HepG2 (cell line): Measurements from ENCODE around the gene EVI5.

Experiments used
- ATF7 ChIP-seq, 2 experiments: fragments of 450-650 bp in 1 of 2; sonication (generic) in 1 of 2; formaldehyde crosslinking in 1 of 2; IDR thresholded peaks; 2 replicates each; pipeline versions ENCODE4 v1.4.0 to v1.6.1; 2016 to 2020; ENCODE audit warnings: antibody characterized with exemption in 1 of 2, mild to moderate bottlenecking in 1 of 2, missing genetic modification reagents in 1 of 2
- MAFK ChIP-seq, 2 experiments: IDR thresholded peaks in 1 of 2; conservative IDR thresholded peaks in 1 of 2; 2 replicates each; pipeline ENCODE4 v1.6.1; 2011; ENCODE audit warnings: improper control_type of control experiment in 2 of 2, low read length in 2 of 2
- MED1 ChIP-seq: sonication (generic); formaldehyde crosslinking; IDR thresholded peaks from 2 replicates; pipeline ENCODE4 v1.4.0; 2020; ENCODE audit warnings: missing genetic modification reagents
- NCOR1 ChIP-seq: fragments of 200-600 bp; sonication (generic); IDR thresholded peaks from 2 replicates; pipeline ENCODE4 v1.7.0; 2017; ENCODE audit warnings: antibody characterized with exemption, low read length, borderline replicate concordance
- RAD21 ChIP-seq: fragments of 450-650 bp; formaldehyde crosslinking; IDR thresholded peaks from 2 replicates; pipeline ENCODE4 v1.5.0; 2020; ENCODE audit warnings: mild to moderate bottlenecking
- SIN3A ChIP-seq: IDR thresholded peaks from 2 replicates; pipeline ENCODE4 v1.6.1; 2011; ENCODE audit warnings: low read depth, mild to moderate bottlenecking, control low read depth, low read length, borderline replicate concordance
- TBL1XR1 ChIP-seq: fragments of 150-350 bp; IDR thresholded peaks from 2 replicates; pipeline ENCODE4 v1.6.1; 2014; ENCODE audit warnings: borderline replicate concordance, low read length; ENCODE audit not compliant: partially characterized antibody
- ZBTB1 ChIP-seq: sonication (generic); formaldehyde crosslinking; IDR thresholded peaks from 2 replicates; pipeline ENCODE4 v1.4.0; 2020; ENCODE audit warnings: missing genetic modification reagents, borderline replicate concordance
- ZMYM4 ChIP-seq: sonication (generic); formaldehyde crosslinking; IDR thresholded peaks from 2 replicates; pipeline ENCODE4 v1.8.1; 2023; ENCODE audit warnings: mild to moderate bottlenecking, missing genetic modification reagents
- ZNF7 ChIP-seq: IDR thresholded peaks from 2 replicates; pipeline ENCODE4 v1.6.1; 2016; ENCODE audit warnings: missing biosample characterization, missing genetic modification reagents
- TF ChIP-seq, protein P1 (sequence below): sonication (generic); formaldehyde crosslinking; IDR thresholded peaks from 2 replicates; pipeline ENCODE4 v1.4.0; 2020; ENCODE audit warnings: missing genetic modification reagents
- TF ChIP-seq, protein P2 (sequence below): sonication (generic); formaldehyde crosslinking; IDR thresholded peaks from 2 replicates; pipeline ENCODE4 v1.5.0; 2020; ENCODE audit warnings: mild to moderate bottlenecking, missing genetic modification reagents, moderate library complexity
- TF ChIP-seq, protein P3 (sequence below): sonication (generic); formaldehyde crosslinking; IDR thresholded peaks from 2 replicates; pipeline ENCODE4 v1.9.0; 2022; ENCODE audit warnings: missing genetic modification reagents, mild to moderate bottlenecking, borderline replicate concordance
- TF ChIP-seq, protein P4 (sequence below): sonication (generic); formaldehyde crosslinking; IDR thresholded peaks from 2 replicates; pipeline ENCODE4 v1.8.1; 2023; ENCODE audit warnings: missing genetic modification reagents, inconsistent platforms, borderline replicate concordance

DNA sequence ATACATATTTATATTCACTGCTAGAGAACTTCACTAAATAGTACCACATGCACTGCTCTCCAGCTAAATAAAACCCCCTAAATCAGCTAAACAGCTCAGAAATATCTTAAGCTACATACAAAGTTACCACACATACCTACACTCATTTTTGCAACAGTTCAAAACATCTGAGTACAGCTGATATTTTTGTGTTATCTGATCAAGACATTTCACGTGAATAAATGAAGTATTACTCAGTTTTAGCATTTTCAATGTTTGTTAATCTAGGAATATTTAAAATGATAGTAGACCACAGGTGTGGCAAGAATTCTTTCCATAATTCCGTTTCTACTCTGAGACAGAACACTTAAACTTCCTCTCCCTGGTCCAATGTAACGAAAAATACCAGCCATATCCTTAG is 20.8 kb downstream of the EVI5 start:
- TF ChIP-seq ZMYM4 (no peak), MAFK (conservative IDR thresholded peaks at IDR 0.05 in 1 of 2, IDR thresholded peaks at IDR 0.05 in 1 of 2; ENCODE audit: low read length in 2 of 2) (no peak), SIN3A (no peak), ATF7 (IDR thresholded peaks at IDR 0.05) (no peak), ATF7 (CRISPR knock-in tag; IDR thresholded peaks at IDR 0.05) (no peak), ZNF7 (CRISPR knock-in tag) (no peak), TBL1XR1 (no peak), RAD21 (CRISPR knock-in tag) (no peak), MED1 (CRISPR knock-in tag) (no peak), NCOR1 (no peak), ZBTB1 (CRISPR knock-in tag) (no peak)
- TF ChIP-seq, protein P1, sequence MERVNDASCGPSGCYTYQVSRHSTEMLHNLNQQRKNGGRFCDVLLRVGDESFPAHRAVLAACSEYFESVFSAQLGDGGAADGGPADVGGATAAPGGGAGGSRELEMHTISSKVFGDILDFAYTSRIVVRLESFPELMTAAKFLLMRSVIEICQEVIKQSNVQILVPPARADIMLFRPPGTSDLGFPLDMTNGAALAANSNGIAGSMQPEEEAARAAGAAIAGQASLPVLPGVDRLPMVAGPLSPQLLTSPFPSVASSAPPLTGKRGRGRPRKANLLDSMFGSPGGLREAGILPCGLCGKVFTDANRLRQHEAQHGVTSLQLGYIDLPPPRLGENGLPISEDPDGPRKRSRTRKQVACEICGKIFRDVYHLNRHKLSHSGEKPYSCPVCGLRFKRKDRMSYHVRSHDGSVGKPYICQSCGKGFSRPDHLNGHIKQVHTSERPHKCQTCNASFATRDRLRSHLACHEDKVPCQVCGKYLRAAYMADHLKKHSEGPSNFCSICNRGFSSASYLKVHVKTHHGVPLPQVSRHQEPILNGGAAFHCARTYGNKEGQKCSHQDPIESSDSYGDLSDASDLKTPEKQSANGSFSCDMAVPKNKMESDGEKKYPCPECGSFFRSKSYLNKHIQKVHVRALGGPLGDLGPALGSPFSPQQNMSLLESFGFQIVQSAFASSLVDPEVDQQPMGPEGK (CRISPR knock-in tag) = no peak
- TF ChIP-seq, protein P2, sequence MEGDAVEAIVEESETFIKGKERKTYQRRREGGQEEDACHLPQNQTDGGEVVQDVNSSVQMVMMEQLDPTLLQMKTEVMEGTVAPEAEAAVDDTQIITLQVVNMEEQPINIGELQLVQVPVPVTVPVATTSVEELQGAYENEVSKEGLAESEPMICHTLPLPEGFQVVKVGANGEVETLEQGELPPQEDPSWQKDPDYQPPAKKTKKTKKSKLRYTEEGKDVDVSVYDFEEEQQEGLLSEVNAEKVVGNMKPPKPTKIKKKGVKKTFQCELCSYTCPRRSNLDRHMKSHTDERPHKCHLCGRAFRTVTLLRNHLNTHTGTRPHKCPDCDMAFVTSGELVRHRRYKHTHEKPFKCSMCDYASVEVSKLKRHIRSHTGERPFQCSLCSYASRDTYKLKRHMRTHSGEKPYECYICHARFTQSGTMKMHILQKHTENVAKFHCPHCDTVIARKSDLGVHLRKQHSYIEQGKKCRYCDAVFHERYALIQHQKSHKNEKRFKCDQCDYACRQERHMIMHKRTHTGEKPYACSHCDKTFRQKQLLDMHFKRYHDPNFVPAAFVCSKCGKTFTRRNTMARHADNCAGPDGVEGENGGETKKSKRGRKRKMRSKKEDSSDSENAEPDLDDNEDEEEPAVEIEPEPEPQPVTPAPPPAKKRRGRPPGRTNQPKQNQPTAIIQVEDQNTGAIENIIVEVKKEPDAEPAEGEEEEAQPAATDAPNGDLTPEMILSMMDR (CRISPR knock-in tag) = no peak
- TF ChIP-seq, protein P3, sequence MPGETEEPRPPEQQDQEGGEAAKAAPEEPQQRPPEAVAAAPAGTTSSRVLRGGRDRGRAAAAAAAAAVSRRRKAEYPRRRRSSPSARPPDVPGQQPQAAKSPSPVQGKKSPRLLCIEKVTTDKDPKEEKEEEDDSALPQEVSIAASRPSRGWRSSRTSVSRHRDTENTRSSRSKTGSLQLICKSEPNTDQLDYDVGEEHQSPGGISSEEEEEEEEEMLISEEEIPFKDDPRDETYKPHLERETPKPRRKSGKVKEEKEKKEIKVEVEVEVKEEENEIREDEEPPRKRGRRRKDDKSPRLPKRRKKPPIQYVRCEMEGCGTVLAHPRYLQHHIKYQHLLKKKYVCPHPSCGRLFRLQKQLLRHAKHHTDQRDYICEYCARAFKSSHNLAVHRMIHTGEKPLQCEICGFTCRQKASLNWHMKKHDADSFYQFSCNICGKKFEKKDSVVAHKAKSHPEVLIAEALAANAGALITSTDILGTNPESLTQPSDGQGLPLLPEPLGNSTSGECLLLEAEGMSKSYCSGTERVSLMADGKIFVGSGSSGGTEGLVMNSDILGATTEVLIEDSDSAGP = no peak
- TF ChIP-seq, protein P4, sequence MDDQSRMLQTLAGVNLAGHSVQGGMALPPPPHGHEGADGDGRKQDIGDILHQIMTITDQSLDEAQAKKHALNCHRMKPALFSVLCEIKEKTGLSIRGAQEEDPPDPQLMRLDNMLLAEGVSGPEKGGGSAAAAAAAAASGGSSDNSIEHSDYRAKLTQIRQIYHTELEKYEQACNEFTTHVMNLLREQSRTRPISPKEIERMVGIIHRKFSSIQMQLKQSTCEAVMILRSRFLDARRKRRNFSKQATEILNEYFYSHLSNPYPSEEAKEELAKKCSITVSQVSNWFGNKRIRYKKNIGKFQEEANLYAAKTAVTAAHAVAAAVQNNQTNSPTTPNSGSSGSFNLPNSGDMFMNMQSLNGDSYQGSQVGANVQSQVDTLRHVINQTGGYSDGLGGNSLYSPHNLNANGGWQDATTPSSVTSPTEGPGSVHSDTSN (CRISPR knock-in tag) = no peak
